Globus pallidus (tissue), 1 donor: ENCODE results near the gene TMEM53.

Experiments
- DNase-seq: peaks from one replicate; pipeline ENCODE4 v3.0.0-alpha.2; 2015; ENCODE audit warnings: low spot score

The TMEM53 gene

DNA sequence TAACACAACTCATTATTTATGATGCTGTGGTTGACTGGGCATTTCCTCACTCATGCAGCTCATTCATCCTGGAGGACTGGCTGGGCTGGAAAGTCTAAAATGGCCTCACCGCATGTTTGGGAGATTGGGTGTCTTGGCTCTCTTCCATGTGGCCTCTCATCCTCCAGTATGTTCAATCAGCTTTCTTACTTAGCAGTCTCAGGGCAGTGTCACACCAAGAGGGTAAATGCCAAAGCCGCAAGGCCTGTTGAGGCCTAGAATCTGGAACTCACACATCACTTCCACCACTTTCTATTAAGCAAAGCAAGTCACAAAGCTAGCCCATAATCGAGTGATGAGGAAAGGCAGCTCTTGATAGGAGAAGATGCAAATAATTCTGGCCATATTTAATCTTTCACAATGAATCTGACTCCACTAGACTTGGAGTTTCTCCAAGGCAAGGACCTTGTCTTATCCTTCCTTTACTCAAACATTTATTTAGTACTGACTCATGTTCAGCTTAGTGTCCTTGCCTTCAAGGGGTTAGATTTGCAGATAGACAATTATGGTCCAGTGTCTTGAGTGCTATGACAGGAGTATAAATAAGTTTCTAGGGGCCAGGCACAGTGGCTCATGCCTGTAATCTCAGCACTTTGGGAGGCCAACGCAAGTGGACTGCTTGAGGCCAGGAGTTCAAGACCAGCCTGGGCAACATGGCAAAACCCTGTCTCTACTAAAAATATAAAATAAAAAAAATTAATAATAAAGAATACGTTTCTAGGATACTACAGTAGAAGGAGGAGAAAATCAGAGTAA lies 45.1 kb downstream of the TMEM53 start:
- DNase-seq: no peak

DNA sequence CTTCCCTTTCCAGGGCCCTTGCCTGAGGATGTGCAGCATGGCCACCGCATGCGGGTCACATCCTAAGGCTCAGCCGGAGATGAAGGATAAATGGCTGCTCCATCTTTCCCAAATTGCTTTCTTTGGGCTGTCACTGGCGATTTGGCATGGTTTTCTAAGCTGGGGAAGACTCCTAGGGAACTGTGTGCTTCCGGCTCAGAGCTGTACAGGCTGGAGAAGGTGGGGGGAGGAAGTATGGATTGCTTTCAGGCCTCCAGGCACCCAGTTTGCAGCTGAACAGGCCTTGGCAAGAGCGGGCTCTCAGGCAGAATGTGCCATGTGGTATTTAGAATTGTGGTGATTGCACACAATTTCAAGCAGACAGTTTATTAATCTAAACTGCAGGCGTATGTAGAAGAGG lies 48.9 kb downstream of the TMEM53 start:
- no peak for DNase-seq

DNA sequence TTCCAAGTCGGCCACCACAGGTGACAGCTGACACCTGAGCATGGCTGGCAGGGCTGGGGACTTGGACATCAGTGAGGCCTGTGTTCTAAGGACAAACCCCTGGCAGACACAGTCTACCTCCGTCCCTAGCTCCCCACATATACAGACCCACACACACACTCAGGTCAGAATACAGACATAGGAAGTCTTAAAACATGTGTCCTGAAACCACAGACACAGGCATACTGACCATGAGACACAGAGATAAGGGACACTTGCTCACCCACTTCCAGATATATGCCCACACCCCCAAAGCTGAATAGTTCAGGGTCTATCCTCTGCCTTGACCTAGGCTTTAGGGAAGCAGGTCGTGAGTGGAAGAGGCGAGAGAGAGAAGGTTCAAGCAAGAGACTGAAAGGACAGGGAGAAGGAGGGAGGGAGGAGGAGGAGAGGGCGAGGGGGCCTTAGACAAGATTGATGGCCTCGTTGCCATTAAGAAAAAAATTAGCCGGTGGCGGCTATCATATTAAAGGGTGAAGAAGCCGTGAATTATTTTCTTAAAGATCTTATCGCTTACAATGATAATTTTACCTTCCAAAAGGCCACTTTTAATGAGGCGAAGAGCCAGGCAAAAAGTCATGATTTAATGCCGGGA lies 49.9 kb downstream of the TMEM53 start:
- DNase-seq: no peak

DNA sequence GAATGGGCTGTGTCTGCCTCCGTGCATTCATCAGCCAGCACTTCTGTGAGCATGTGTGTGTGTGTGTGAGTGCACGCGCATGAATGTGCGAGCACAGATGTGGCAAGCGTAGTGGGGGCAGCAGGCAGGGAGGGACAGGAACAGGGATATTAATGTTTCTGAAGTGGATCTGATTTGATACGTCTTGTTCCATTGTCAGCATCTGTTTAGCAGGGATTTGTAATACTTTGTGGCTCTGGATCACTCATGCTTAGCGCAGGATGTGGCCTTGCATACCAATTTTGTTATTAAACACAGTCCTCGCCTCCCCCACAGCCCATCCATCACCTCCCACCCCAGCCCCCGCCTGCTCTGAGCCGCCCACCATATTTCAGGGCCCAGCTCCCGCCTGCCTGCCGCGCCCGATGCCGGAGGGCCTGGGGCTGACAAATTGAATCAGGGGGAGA lies 52.4 kb downstream of the TMEM53 start:
- no peak for DNase-seq

DNA sequence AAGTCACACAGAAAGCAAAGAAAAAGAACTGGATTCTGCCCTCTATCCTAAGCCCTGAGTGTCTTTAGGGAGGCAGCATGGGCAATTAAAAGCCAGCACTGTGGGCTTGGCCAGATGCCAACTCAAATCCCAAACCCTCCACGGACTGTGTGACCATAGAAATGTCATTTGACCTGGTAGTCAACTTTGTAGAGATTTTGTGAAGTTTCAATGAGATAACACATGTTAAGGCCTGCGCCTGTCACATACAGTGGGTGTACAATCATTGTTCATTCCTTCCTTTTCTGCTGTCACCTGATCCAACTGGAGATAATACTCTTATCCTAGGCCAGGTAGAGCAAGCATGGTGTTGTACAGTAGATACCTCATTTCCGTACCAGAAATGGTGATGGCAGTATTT lies 54.2 kb downstream of the TMEM53 start:
- no peak for DNase-seq

DNA sequence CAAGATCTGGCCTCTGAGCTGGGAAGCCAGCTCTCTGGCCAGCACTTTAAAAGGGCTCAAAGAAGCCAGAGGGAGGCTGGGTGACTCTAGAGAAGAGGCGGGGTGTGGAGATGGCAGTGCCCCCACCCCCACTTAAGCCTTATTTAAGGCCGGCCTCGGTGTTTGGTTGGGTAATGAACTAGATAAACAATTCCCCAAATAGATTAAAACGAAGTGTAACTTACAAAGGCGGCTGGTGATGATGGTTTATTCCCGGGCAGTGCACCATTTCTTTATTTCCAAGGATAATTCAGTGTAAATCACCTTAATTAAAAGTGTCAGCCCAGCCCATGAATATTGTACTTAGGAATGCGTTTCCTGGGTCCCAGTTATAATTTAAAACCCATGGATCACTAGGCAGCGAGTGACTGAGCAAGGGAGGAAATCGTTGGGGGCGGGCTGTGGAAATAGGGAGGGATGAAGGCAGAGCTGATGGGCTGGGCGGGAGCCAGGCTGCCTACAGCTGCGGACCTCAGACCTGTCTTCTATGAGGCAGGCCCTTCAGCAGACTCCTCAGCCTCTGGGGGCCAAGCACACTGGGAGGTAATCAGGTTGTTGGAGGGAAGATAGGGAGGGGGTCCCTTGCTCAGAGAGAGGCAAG lies 54.9 kb downstream of the TMEM53 start:
- no peak for DNase-seq

DNA sequence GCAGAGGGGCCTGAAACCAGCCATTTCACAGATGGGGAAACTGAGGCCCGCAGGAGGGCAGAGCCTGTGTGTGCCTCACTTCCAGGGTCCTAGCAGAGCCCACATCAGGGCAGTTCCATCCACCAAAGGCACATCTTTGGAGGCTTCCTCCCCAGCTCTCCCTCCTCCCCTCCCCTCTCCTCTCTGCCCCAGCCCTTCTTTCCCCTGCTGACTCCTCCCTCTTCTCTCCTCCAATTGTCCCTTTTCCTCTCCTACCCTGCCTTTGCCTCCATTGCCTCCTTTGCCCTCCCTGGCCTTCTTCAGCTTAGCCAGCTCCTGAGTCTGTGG lies 56.6 kb downstream of the TMEM53 start:
- DNase-seq: no peak

DNA sequence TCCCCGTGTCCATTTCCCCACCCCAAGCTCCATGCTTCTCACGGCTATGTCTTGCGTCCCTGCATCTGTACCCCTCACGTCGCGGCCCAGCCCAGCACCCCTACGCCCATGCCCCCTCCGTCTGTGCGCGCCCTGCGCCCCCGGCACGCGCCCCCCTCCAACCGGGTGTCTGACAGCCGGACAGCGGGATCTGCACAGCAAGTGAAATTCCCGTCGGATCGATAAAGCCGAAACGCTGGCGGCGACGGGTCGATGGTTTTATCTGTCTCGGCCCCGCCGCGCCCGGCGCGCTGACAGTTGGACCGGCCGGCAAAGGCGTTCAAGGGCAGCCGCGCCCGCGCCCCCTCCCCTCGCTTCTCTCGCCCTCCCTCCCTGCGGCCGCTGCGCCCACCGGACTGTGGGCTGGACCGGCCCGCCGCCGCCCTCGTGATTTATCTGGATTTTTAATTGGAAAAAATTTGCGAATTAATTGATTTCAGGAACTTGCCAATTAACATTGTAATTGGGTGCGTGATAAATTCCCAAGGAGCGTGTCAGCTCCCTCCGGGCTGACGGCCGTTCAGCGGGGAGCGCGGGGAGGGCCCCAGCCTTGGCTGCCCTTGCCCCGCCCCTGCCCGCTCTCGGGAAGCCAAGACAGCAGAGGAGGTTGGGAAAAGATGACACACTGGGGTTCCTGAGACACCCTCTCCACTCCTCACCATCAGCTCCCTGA lies 57.1 kb downstream of the TMEM53 start:
- DNase-seq: no peak

DNA sequence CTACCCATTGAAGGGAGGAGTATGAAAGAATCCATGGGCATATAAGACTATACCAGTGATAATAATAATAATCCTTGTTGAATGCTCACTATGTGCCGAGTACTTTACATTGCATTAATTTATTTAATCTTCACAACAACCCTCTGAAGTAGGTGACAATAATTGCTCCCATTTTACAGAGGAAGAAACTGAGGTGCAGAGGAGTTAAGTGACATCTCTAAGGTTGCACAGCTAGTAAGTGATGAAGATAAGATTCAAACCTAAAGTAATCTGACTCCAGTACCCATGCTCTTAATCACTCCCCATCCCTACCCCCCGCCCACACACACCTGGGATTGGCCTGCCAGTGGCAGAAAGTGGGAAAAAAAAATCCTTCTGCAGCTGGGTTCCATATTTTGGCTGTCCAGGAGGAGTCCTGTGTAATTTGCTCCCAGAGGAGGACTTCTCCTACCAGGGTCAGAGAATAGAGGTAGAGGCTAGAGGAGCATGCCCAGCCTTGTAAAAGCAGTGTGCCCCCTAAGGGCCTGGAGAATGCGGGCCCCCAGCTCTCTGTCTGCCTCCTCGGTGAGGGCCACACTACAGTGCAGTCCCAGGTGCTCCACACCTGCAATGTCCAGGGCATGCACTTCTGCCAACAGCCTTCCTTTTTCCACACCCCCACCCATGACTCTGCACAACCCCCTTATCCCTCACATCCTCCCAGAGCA lies 57.8 kb downstream of the TMEM53 start:
- no peak for DNase-seq

DNA sequence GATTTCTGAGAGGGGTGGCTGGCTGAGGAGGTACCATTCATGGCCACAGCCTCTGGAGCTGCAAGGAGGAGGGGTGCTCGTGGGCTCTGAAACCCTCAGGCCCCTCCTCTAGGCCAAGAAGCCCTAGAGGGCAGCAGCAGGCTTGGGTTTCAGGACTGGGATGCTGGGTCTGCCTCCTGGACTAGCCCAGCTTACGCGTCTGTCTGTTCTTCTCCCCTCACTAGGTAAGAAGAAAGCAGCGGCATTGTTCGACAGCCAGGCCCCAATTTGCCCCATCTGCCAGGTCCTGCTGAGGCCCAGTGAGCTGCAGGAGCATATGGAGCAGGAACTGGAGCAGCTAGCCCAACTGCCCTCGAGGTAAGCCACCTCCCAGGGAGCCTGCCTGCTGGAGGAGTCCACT lies 60.3 kb downstream of the TMEM53 start:
- DNase-seq: no peak

DNA sequence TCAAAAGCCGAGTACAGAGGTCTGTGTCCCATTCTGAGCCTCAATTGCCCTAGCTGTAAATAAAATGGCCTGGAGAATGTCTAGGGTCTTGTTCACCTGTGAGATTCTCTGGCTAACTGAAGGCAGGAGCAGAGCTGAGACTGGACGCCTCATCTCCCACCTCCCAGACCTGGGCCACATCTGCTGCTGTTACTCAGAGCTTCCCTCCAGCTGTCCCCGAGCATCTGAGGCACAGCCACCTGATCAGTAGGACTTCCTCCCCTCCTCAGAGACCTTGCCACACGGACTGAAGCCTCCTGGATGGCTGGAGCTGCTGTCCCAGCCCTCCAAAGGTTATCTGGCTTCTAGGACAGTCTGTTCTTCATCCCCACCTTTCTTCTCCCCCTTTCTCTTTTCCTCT lies 62.4 kb downstream of the TMEM53 start:
- DNase-seq: no peak

DNA sequence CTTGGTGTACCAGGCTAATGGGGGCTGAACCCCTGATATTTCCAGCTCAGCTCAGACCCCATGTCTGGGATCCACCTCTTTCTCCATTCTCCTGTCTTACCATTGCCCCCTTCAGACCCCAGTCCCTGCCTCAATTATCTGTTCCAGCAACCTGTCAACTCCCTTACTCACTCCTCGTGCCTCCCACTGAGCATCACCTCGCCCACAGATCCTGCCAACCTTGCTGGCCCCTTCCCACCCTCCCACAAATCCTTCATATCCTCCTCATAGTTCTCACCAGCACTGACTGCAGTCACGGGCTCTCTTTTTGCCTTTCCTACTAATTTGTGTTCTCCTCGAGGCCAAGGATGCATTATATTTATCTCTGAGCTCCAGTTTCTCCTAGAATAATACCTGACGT lies 62.9 kb downstream of the TMEM53 start:
- no peak for DNase-seq

DNA sequence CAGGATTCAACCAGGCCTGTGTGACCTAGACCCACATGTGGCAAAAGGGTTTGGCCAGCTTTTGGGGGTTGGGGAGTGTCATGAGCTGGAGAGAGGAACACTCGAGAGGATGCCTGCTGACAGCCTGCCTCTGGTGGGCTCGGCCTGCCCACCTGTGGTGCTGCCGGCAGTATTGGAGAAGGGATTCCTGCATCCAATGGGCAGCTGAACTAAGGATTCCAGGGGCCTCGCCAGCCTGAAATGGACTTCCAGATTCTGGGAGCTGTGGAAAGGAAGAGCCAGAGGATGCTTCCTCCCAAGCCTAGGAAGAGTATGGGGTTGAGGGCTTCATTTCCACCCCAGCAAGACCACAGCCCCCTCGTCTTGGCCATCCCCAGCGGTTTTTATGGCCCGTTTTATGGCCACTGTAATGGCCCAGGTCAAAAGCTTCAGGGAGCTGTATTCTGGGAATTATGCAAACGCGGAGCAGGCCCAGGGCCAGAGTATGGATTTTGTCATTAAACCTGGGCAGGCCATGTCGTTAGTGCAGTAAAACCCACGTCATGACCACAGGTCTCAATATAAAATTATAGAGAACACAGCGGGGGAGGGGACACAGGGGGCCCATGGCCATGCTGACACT lies 63.6 kb downstream of the TMEM53 start:
- DNase-seq: no peak

DNA sequence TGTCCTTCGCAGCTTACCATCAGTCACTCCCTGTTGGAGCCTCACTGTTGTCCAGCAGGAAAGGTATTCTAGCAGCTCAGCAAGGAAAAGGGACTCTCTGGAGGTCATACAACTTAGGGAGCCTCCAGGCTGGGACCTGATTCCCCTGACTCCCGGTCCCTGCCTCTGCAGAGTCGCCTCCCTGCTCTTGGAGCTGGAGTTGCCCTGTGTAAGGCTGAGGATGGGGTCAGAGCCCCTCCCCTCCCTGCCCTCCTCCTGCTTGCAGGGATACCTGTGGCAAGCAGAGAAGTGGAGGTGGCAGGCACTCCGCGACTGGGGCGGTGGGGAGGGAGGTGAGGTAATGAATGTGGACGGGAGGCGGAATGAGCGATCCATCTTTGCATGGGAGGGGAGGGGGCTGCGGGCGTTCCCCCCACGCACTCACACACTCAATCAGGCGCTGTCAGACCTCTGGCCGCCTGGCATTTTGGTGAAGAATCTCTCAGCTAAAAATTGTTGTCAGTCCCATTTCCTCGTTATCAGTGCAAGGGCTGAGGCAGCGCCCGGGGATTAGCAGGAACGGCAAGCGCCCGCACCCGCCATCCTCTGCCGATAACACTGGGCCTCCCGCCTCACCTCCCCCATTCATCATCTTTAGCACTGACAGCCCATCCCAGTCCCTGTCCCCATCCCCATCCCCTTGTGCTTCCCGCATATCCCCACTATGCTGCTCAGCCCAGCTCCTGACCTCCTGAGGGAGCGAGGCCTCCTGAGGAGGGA lies 64.3 kb downstream of the TMEM53 start:
- DNase-seq: no peak

DNA sequence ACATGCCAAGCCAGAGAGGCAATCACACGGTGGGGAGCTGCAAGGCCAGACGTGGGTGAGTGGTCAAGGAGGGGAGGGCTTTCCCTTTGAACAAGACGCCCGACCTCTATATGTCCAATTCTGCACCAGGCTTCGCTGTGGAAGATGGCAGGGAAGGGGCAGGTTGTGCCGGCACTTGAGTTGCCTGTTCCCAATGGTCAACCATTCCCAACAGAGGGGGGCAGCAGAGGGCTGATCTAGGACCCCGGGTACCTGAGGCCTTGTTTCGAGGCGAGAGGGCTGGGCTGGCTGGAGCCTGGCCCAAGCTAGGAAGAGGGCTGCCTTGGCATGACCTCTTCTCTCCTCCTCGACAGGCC lies 64.9 kb downstream of the TMEM53 start:
- no peak for DNase-seq

DNA sequence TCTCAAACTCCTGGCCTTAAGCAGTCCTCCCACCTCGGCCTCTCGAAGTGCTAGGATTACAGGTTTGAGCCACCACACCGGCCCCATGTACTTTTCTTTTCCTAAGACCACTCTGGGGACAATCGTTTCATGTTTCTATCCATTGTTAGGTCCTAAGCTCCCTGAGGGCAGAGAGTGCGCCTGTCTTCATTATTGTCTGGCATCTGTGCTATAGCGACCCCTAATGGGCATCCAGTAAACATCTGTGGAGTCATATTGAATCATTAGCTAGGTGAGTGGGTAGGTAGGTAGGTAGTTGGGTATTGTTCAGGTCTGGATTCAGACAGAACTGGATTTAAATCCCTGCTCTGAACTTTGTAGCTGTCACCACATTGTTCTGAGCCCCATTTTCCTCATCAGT lies 66.1 kb downstream of the TMEM53 start:
- no peak for DNase-seq

DNA sequence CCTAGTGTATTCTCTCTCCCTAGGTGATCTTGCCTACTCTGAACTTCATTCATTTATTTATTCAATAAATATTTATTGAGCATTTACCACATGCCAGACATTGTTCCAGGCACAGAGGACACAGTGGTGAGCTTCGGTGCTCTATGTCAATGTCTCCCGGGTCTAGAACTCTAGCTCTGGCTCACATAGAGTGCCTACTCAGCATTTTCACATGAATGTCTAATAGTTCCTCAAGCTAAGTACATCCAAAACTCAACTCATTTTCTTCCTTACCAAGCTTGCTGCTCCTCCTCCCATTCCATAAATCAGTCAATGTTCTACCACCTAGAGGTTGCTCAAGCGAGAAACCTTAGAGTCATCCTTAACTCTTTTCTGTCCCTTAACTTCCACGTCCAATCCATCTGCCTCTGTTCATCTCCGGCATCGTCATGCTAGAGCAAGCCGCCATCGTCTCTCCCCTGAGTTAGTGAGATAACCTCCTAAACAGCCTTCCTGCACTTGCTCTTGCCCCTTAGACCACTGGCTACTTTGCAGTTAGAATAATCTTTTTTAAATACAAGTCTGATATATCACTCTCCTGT lies 67.5 kb downstream of the TMEM53 start:
- no peak for DNase-seq

DNA sequence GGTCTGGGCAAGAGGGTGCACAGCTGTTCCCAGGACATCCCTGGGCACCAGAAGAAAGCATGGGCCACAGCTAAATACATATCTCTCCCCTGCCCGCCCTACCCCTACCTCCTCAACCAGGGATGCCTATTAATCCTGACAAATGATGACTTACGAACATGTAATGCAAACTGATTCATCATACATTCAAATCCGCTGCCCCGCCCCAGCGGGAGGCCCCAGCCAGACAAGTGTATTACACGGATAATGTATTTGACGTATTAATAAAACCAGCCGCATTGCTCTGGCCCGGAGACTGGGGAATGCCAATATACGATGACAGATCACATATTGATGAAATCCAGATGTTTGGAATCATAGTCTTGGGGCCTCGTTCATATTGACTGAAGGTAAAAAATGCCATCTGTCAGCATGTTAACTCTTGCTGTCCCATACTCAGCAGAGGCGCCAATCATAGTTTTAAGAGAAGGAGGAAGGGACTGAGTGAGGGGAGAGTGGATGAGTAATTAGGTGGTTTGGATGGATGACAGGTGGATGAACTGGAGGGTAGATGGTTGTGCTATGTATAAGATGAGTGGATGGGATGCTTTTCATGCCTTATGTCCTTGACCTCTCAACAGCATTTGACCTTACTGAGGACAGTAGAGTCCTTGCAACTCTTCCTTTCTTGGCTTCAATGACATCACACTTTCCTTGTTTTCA lies 68.2 kb downstream of the TMEM53 start:
- no peak for DNase-seq

DNA sequence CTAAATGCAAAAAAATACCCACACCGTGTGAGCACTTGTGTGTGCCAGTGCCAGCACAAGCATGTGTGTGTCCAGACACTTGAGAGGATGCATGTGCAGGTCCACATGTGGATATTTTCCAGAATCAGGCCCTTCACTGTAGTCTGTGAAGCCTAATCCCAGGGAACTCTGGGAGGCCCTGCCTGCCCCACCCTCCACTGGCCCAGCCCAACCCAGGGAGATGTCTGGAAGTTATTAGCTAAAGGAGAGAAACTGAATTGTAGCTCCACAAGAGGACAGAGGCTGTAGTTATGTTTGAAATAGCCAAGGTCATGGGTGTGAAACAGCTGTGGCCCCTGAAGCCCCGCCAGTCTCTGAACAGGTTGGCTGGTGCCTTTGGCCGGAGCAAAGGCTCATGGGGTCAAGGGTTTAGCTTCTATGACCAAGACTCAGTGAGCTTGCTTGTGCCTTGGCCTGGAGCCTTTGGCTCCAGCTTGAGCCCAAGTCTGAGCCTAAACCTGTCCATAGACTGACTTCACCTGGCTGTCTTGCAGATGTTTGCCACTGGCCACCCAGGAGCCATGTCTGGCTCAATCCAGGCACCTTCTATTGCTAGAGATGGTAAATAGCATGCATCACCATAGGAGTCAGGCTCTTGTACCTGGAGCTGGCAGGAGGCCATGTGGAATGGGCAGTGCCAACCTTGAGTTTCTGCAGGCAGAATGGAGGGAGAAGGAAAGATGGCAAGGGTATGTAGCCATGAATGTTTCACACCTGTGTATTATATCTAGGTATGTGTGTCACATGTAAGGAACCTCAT lies 69.9 kb downstream of the TMEM53 start:
- DNase-seq: no peak
